Suprapubic skin (tissue), 3 donors: Measurements from ENCODE around the gene RNF31.

Experiments
- EP300 ChIP-seq: sonication (generic); formaldehyde crosslinking; IDR thresholded peaks from one replicate; pipeline ENCODE4 v1.6.1; 2017; ENCODE audit warnings: antibody characterized with exemption
- POLR2A ChIP-seq, 2 donors: fragments of 450-650 bp; IDR thresholded peaks; one replicate each; pipeline ENCODE4 v1.6.1; 2017; ENCODE audit warnings: antibody characterized with exemption in 2 of 2, mild to moderate bottlenecking in 2 of 2, moderate library complexity in 2 of 2
- TF ChIP-seq, protein P1 (sequence below), 2 donors: fragments of 200-600 bp in 1 of 2; fragments of 450-650 bp in 1 of 2; sonication (generic) in 1 of 2; IDR thresholded peaks; one replicate each; pipeline ENCODE4 v1.5.1; 2016 to 2019; ENCODE audit warnings: antibody characterized with exemption in 2 of 2, mild to moderate bottlenecking in 1 of 2, moderate library complexity in 1 of 2

DNA sequence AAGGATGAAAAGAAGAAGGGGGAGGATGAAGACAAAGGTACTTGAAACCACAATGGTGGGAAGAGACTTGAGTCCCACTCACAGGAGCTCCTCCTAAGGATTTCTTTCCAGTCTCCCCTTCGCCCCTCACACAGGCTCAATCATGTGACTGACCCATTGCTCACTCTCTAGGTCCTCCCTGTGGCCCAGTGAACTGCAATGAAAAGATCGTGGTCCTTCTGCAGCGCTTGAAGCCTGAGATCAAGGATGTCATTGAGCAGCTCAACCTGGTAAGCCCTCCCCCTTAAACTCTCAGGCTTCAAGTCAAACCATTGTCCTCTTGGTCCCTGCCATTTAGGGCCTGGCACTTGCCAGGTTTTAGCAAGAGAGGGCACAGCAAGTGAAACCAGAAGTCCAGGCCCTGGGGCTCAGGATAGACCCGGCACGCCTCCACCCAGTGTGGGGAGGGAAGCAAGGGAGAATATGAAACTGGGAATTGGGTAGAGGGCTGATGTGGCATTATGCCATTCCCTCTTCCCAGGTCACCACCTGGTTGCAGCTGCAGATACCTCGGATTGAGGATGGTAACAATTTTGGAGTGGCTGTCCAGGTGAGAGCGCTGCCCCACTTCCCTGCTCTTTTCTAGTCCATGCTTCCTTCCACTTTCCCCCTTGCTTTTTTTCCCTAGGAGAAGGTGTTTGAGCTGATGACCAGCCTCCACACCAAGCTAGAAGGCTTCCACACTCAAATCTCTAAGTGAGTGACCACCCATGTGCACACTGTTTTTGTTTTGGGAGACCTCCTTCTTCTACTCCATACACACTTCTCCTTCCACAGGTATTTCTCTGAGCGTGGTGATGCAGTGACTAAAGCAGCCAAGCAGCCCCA is 9.5 kb upstream of the RNF31 start:
- TF ChIP-seq, protein P1, sequence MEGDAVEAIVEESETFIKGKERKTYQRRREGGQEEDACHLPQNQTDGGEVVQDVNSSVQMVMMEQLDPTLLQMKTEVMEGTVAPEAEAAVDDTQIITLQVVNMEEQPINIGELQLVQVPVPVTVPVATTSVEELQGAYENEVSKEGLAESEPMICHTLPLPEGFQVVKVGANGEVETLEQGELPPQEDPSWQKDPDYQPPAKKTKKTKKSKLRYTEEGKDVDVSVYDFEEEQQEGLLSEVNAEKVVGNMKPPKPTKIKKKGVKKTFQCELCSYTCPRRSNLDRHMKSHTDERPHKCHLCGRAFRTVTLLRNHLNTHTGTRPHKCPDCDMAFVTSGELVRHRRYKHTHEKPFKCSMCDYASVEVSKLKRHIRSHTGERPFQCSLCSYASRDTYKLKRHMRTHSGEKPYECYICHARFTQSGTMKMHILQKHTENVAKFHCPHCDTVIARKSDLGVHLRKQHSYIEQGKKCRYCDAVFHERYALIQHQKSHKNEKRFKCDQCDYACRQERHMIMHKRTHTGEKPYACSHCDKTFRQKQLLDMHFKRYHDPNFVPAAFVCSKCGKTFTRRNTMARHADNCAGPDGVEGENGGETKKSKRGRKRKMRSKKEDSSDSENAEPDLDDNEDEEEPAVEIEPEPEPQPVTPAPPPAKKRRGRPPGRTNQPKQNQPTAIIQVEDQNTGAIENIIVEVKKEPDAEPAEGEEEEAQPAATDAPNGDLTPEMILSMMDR (IDR thresholded peaks at IDR 0.05) = no peak
- TF ChIP-seq POLR2A (IDR thresholded peaks at IDR 0.05) (no peak), EP300 (no peak)
